Heart left ventricle (tissue), 16 donors: ENCODE measurements around the gene ATG9B. TPM values are rescaled to one million over a fixed set of nuclear protein-coding genes. Genes with fewer than 3 reads are reported as not detected.

Source experiments
- ATAC-seq, 4 donors: fragments of 200-7000 bp; cut with Tn5 transposase; one replicate each; pipeline ENCODE4 v1.9.1; 2020 to 2022; ENCODE audit warnings: moderate library complexity in 4 of 4, mild to moderate bottlenecking in 3 of 4, moderate number of reproducible peaks in 1 of 4
- DNase-seq, 5 donors: peaks; one replicate each; pipeline ENCODE4 v3.0.0-alpha.2; 2020
- H3K27ac ChIP-seq, 12 donors: fragments of 200-600 bp; sonication (generic) in 4 of 12; one replicate each; pipeline versions ENCODE4 v1.5.0 to v1.8.0; 2016 to 2022; ENCODE audit warnings: mild to moderate bottlenecking in 2 of 12
- H3K27me3 ChIP-seq, 9 donors: fragments of 200-600 bp; sonication (generic) in 2 of 9; one replicate each; pipeline versions ENCODE4 v1.5.1 to v1.8.0; 2016 to 2022; ENCODE audit warnings: mild to moderate bottlenecking in 3 of 9
- H3K36me3 ChIP-seq, 9 donors: fragments of 200-600 bp; sonication (generic) in 2 of 9; one replicate each; pipeline versions ENCODE4 v1.5.0 to v1.8.0; 2018 to 2022; ENCODE audit warnings: mild to moderate bottlenecking in 2 of 9
- H3K4me1 ChIP-seq, 12 donors: fragments of 200-600 bp; sonication (generic) in 4 of 12; one replicate each; pipeline versions ENCODE4 v1.5.0 to v1.8.0; 2016 to 2022; ENCODE audit warnings: mild to moderate bottlenecking in 3 of 12
- H3K4me3 ChIP-seq, 12 donors: fragments of 200-600 bp; sonication (generic) in 4 of 12; one replicate each; pipeline versions ENCODE4 v1.5.0 to v1.8.0; 2017 to 2022; ENCODE audit warnings: mild to moderate bottlenecking in 9 of 12, moderate library complexity in 4 of 12
- H3K9me3 ChIP-seq, 12 donors: fragments of 200-600 bp; sonication (generic) in 4 of 12; one replicate each; pipeline versions ENCODE4 v1.5.0 to v1.8.0; 2016 to 2022; ENCODE audit warnings: mild to moderate bottlenecking in 1 of 12
- CTCF ChIP-seq, 12 donors: fragments of 200-600 bp; sonication (generic) in 4 of 12; IDR thresholded peaks; one replicate each; pipeline versions ENCODE4 v1.5.0 to v1.8.0; 2018 to 2022; ENCODE audit warnings: antibody characterized with exemption in 12 of 12, mild to moderate bottlenecking in 5 of 12
- POLR2A ChIP-seq, 2 donors: fragments of 450-650 bp; IDR thresholded peaks; one replicate each; pipeline ENCODE4 v1.6.1; 2017; ENCODE audit warnings: antibody characterized with exemption in 2 of 2, mild to moderate bottlenecking in 2 of 2, moderate library complexity in 2 of 2
- WGBS, 4 donors: extraction: QIAGEN DNeasy Blood & Tissue Kit in 2 of 4; methylation state at CpG; one replicate each; pipeline versions ENCODE4 v1.1.5 to v1.1.7; 2013 to 2018; 5-methylcytosine and 5-hydroxymethylcytosine counted together
- intact Hi-C, 10 donors: fragments of 100-400 bp; cut with DNase I; formaldehyde crosslinking; loops; one replicate each; pipeline versions ENCODE4 v1.11.1 to v1.14.2; 2022
- polyA plus RNA-seq, 2 donors: library from polyadenylated mRNA; stranded (reverse); fragments of 200-250 nt; gene quantifications; one replicate each; pipeline ENCODE4 v1.2.3, GENCODE V29; 2013
- total RNA-seq, 9 donors: library from RNA; depleted of rRNA in 2 of 9; stranded (reverse); fragments of >200 nt in 2 of 9; fragmentation: NEBNext Ultra II Directional in 3 of 9; extraction: Animal tissue kit (Norgen Biotek cat#: 25700) in 3 of 9; gene quantifications; one replicate each; pipeline versions ENCODE4 v1.1.0 to v1.2.4, GENCODE V29; 2016 to 2023
- donor health status: ischemic (EF 13 %, LVEDD 7.1; RV severe dilation, severe dysfunction).
- donor health status: healthy with polysubstance abuse.
- donor health status: DM: no; HTN: yes; CAD: no.
- donor health status: DM: no; HTN: no; CAD: no.
- donor health status: ischemic (EF 25% LVEDD 6.9; RV normal size, moderate dysfunction).
- donor health status: ischemic (EF 25% LVEDD 5.7; RV mildly dilated, moderate dysfunction).
- donor health status: healthy.
- donor health status: DM: yes; HTN: yes; CAD: no.
- donor health status: ischemic (EF 35%, LVEDD 5.7; RV mildly dilated, moderate dysfunction).
- donor health status: nonischemic (EF 11% LVEDD 7.7; RV severe dilation, severe dysfunction).
- donor health status: DM: yes; HTN: yes; CAD: no.
- donor health status: PGD.
- donor health status: ischemic (EF 29% LVEDD 5.4; RV normal size, mild dysfunction).
- donor health status: nonischemic (EF 23%, LVEDD 6.1; RV moderate dilation, normal function).

The ATG9B gene
- total and polyA plus RNA-seq, 11 donors = 0.07 to 1.0 (median 0.32) TPM; not detected in 7

- Histone ChIP-seq H3K27me3 (no peaks in the 10 kb centered on the region), H3K9me3 (no peaks in the 10 kb centered on the region), H3K4me3 (no peak overlapping the region), H3K27ac (no peak overlapping the region), H3K4me1 (peaks cover 7 to 21% (median 15%) of the 10 kb centered on the region in 12 donors), H3K36me3 (peaks cover 0 to 51% (median 32%) of the 10 kb centered on the region in 9 donors)
- ATAC-seq (no peak), DNase-seq (peak in 1 of 5 donors; percentile 67)
- intact Hi-C loops = no loop called here
- WGBS, 4 donors = 90 to 96% (median 95%) methylated on average over 19 to 30 of the region's 30 CpGs
- no peak for TF ChIP-seq POLR2A (IDR thresholded peaks at IDR 0.05)
- no peak for TF ChIP-seq CTCF (IDR thresholded peaks at IDR 0.05)
These were observed 16.5 kb upstream of the ATG9B start for GRCh38 chr7:151040616-151041375.

- no peak overlapping the region for H3K4me3 ChIP-seq
- no peaks in the 10 kb centered on the region for H3K9me3 ChIP-seq
- intact Hi-C loops = no loop called here
- no peak for DNase-seq
- no peak for TF ChIP-seq CTCF (IDR thresholded peaks at IDR 0.05)
- TF ChIP-seq POLR2A (IDR thresholded peaks at IDR 0.05) = no peak
- WGBS, 4 donors = 44 to 69% (median 63%) methylated on average over 13 to 18 of the region's 18 CpGs
- H3K27ac ChIP-seq = peak overlapping the region in 5 of 12 donors; percentile 38 to 62 (median 50)
- peak in 2 of 4 donors; percentile 4 to 16 for ATAC-seq
- no peaks in the 10 kb centered on the region for H3K27me3 ChIP-seq
- H3K4me1 ChIP-seq = peaks cover 7 to 29% (median 18%) of the 10 kb centered on the region in 12 donors
- peaks cover 0 to 55% (median 40%) of the 10 kb centered on the region in 9 donors for H3K36me3 ChIP-seq
These were observed 15.7 kb upstream of the ATG9B start for GRCh38 chr7:151039850-151040548.

GRCh38 chr7:151038951-151039849 is 14.9 kb upstream of the ATG9B start:
- Histone ChIP-seq H3K4me1 (peaks cover 7 to 35% (median 21%) of the 10 kb centered on the region in 12 donors), H3K27ac (peak overlapping the region in 11 of 12 donors; percentile 5 to 70 (median 41)), H3K36me3 (peaks cover 0 to 54% (median 42%) of the 10 kb centered on the region in 9 donors), H3K27me3 (no peaks in the 10 kb centered on the region), H3K4me3 (no peak overlapping the region), H3K9me3 (no peaks in the 10 kb centered on the region)
- peak; percentile 59 to 90 (median 69) for DNase-seq
- TF ChIP-seq POLR2A (IDR thresholded peaks at IDR 0.05) (peak in 1 of 2 donors; percentile 33), CTCF (IDR thresholded peaks at IDR 0.05) (no peak)
- intact Hi-C loops = no loop called here
- peak; percentile 65 to 85 (median 74) for ATAC-seq
- WGBS, 4 donors = 37 to 47% (median 44%) methylated on average over 10 to 12 of the region's 12 CpGs
